H54 (cell line): ENCODE measurements around the gene NMNAT3.
A peak's percentile ranks its signal among the peaks of the same experiment; 100 is the strongest.

Experiments used
- DNase-seq: peaks from one replicate; pipeline ENCODE4 v3.0.0; 2011; ENCODE audit warnings: low spot score, mixed read lengths; ENCODE audit not compliant: insufficient read length
- FAIRE-seq: peaks from 3 replicates; lab custom pipeline; 2011; peaks lifted over from hg19 to GRCh38; lab: Jason Lieb, UNC
- POLR2A ChIP-seq: IDR thresholded peaks from 2 replicates; pipeline ENCODE4 v1.6.1; 2011; ENCODE audit warnings: low read depth, mild to moderate bottlenecking, low read length

Gene NMNAT3

DNA sequence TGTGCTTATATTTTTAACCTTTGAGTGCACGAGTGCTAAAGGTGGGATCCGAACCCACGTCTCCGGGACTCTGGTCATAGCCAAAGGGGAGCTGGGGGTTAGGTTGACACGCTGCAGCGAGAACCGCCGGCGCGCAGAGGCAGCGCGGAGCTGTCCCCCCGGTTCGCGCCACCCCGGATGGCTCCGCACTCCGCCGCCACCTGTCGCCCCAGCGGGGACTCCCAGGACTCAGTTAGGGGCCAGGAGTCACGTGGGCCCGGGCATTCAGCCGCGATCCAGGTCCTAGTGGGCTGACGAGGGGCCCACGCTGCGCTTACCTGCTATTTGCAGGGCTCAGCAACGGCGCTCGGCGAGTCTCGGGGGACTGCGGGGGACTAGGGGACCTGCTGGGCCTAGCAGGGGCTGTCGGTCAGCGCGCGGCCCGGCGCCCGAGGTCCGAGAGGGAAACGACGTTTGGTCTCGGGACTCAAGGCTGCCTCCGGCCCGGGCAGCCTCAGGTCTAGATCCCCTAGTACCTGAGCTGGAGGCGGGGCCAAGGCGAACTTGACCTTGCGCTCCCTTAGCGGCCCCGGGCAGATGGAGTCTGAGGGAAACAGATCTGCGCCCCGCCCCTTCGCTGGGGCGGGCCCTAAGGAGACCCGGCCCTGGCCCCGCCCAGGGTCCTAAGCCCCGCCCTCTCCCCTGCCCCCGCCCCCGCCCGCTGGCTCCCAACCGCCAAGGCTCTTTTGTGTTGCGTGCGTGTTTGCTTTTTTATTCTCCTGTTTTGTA is at the start of gene NMNAT3:
NMNAT3 (minus strand) TSS at position 585 of the 768 bp plus-strand sequence. CDS start 50,248 bp downstream, outside the sequence.
- DNase-seq (no peak), FAIRE-seq (no peak)
- TF ChIP-seq POLR2A, result no peak

DNA sequence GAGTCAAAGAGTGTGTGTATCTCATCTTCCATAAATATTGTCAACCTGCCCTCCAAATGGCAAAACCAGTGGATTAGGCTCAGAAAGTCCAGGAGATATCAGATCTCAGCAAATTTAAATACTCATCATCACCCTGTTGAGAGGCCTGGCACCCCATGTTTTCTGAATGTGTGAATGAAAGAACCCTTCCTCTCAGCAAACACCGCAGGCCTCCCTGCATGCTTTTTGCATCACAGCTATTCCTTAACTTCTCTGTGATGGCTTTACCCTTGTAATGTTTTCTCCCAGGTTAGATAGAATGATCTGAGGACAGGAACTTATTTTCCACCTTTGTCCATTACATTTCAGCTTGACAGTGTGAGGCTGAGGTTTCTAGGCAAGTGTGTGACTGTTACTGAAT is 43.6 kb upstream of the NMNAT3 start:
- no peak for DNase-seq

DNA sequence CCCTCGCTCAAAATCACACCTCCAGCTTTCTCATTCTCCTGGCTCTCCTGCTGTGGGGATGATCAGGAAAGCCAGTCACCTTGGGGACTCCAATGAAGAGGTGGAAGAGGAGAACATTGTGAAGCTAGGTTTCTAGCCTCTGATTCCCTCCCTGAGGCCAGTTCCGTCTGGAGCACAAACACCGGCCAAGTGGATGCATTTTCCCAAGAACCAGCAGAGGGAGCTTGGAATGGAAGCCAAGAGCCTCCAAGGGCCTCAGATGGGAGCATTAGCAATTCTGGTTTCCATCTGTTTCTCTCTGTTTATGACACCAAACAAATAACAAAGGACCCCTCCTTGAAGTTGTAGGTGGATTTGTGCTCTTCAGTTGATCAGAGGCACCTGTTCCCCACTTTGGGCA is 40.6 kb upstream of the NMNAT3 start:
- DNase-seq (peak; percentile 6), FAIRE-seq (no peak)
- no peak for TF ChIP-seq POLR2A

More for the DNA sequence above, 43.6 kb upstream of the NMNAT3 start:
- no peak for FAIRE-seq
- TF ChIP-seq POLR2A, result no peak

DNA sequence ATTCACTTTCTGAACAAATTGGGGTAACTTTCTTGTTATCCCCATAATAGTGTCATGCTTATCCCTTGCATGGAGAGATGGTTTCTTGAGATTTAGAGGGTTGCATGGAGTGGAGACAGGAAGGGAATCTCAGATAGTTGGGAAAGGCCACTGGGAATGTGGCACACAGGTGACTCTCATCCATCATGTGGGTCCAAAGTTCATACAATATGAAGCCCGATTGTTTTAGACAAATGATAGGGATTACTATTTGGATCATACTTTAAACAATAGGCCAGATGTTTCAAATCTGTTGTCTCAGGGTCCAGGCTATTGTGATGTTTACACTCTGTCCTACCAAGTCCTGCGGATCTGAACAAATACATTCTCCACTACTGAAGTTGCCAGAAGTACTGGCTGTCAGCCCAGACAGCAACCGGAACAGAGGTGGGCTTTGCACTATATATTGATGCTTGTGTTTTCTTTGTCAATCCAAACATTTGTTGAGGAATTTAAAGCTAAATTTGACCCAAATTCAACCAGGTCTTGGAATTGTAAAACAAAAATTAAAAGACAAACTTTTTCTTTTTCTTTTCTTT is 39.2 kb upstream of the NMNAT3 start:
- DNase-seq (no peak), FAIRE-seq (no peak)
- TF ChIP-seq POLR2A, result no peak

DNA sequence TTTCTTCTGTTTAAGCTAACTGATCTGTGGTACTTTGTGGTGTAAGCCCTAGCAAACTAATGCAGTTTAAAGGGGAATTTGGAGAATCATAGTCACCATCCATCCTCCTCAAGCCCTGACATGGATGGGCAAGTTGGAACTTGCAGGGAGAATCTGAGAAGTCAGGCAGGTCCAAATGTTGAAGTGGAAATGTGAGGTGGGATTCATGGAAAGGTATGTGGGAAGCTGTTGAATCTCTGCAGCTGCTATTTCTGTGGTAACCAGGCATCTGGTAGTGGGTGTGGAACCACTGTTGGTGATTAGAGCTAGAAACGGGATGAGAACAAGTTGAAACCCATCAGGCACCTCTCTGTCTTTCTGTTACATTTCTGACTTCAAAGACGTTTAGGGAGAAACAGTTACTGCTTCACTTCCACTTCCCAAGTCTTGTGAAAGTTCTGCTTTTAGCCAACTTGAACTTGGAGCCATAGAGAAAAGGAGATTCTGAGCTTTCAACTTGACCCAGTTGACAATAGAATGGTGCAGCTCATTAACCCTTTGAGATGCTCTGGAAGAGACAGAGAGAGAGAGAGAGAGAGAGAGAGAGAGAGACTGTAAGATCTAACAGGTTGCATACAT is 38.1 kb upstream of the NMNAT3 start:
- TF ChIP-seq POLR2A, result no peak
- no peak for DNase-seq
- no peak for FAIRE-seq

DNA sequence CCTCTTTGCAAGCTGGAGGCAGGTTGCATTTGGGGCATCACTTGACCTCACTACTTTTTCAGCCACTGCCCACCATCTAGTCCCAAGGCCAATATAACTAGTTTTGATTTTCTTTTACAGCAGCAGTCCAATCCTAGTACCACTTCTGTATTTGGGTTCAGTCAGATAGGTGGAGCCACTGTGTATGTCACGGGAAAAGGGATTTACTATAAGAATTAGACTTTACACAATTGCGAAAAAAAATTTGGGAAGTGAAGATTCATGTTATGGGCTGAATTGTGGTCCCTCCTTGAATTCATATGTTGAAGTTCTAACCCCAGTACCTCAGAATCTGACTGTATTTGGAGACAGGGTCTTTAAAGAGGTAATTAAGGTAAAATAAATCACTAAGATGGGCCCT is 37.4 kb upstream of the NMNAT3 start:
- FAIRE-seq (no peak), DNase-seq (no peak)
- TF ChIP-seq POLR2A, result no peak

DNA sequence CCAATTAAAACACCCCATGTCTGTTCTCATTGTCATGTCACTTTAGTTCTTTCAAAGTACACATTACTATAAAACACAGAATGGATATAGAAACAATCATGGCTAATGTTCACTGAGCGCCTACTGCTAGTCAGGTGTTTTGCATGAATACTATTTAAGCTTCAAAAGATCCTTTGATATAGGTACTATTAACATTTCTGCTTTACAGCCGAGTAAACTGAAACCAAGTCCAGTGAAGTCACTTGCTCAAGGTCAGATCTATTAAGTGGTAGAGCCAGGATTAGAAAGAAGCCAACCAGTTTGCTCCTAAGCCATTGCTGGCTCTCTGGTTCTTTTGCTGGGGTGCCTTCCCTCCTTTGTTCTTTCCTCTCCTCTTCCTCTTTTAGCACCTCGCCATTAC is 32.4 kb upstream of the NMNAT3 start:
- no peak for DNase-seq
- TF ChIP-seq POLR2A, result no peak
- FAIRE-seq, result no peak

DNA sequence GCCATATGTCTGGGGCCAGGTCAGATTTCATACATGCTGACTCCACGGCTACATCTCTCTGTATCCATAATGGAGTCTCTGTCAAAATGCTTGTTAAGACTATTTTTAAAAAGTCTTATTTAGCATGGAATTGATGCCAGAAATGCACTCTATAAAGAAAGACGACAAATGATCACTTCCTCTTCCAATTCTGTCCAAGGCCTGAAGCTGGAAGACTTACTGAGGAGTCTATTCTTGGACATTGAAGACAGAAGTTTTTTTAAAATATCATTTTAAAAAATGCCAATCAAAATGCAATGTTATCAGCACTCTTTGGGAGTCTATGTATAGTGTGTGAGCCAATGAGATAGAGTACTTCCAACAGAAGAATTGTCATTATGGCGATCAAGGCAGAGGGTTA is 27.9 kb upstream of the NMNAT3 start:
- TF ChIP-seq POLR2A, result no peak
- no peak for DNase-seq
- no peak for FAIRE-seq

DNA sequence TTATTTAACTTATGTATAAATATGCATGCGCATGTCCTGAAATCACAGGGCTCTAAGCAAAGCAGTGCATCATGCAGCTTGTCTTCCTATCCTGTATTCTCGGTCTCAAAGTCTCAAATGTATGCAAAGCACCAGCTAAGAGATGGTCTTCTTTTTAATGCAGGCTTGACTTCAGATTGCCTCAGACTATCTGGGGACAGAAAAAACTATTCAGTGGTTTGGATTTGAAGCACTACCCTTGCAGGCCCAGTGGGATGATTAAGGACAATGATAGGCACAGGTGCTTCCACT is 18.5 kb upstream of the NMNAT3 start:
- FAIRE-seq, result no peak
- no peak for DNase-seq
- no peak for TF ChIP-seq POLR2A

DNA sequence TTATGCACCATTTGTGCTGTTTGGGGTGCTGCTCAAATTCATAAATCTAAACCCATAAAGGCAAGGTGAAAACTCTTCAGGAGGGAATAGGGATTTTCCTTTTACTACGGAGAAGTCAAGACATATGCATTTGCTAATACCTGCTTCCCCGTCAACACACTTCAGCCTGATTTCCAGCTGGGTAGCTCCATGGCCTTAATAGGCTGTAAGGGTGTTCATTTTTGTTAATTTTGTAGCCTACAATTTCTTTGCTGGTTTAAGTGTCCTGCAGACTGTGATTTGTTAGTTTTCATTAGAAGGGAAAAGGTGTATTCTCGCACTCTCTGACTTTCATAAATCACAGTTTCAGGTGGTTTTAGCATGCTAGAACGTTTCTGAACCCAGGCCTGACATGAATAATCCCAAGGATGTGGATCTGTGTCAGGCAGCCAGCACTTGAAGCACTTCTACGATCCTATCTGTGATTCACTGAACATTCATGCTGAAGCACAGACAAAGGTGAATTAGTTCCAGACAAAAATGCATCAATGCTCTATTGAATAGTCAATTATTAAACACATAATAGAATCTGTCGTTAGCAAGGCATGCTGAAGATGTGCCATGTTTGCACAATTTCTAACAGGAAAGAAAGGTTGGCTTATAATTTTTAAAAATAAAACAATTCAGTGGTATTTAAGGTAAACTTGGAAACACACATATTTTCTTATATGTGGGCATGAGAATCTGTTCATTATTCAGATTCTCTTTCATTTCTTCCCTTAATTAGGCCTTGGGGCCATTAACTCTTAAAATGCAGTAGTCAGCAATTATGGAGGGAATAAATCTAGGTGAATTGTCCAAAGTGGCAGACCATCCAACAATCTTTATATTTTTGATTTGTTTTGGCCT is 17.9 kb upstream of the NMNAT3 start:
- no peak for TF ChIP-seq POLR2A
- DNase-seq, result no peak
- no peak for FAIRE-seq

DNA sequence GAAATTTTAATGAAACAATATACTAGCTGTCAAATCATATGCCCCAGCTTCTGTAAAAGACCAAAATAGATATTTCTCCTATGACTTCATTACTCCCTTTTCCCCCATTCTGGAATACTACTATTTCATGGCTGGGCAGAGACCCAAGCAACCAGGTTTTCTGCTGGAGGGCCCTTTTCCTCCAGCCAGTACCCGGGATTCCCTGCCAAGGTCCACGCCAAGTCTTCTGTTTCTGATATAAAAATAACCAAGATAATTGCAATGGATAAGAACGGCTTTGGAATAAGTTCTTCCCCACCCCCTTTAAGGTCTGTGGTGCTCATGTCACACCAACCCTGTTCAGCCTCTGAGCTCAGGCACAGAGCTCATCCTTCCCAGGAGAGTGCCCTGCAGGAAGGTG is 17.2 kb upstream of the NMNAT3 start:
- TF ChIP-seq POLR2A, result no peak
- DNase-seq, result no peak
- no peak for FAIRE-seq

DNA sequence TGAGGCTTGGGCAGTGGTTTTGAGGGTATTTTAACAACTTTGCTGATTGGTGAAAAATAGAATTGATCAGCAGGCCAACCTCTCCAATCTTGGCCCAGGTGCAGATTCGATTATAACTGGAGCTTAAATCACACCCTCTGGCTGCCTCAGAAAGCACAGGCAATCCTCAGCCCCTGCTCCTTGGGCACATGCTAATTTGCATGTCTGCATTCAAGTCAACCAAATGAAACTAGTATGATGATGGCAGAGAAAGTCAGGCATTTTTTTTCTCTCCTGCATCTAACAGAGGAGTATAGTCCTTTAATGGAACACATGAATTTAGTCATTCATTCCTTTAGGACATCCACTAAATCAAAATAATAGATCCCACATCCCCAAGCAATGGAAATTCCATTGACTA is 16.8 kb upstream of the NMNAT3 start:
- no peak for DNase-seq
- no peak for FAIRE-seq
- TF ChIP-seq POLR2A, result no peak

DNA sequence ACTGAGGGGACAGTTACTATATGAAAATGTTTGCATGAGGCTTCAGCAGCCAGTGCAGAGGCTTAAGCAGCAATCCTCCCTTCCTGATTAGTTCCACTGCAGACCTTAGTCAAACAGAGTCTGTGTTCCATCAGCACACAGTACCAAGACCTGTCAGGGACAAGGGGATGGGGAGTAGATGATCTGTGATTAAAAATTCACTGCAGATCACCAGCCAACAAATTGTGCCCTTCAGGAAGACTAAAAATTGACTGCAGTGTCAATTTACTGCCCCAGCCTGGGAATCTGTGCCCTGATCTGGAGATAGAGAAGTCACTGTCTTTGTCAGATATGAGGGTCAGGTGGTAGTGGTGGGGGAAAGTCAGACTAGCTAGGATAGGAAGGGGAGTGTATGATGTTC is 13.8 kb upstream of the NMNAT3 start:
- DNase-seq, result no peak
- TF ChIP-seq POLR2A, result no peak
- no peak for FAIRE-seq

DNA sequence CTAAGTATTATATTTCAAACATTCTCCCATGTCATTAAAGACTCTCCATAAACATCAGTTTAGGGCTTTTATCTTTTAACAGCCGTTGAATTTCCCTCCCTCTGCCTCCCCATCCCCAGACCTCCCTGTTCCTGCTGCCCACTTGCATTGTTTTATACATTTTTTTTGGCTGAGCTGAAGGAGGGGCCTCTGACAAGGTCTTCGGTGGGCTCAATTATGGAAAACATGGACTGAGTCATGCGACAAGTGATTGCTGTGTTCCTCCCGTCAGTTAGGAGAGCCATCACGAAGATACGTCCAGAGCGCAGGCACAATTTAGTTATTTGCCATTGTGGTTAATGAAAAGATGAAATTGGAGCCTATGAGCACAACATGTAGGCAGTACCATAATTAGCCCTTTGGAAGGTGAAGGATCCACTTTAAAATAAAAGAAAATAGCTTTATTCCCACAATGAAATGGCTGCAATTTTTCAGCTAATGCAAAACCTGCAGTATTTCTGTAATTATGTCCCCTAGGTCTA is 12.0 kb upstream of the NMNAT3 start:
- no peak for TF ChIP-seq POLR2A
- FAIRE-seq, result no peak
- no peak for DNase-seq
